CD4-positive, alpha-beta memory T cell (primary cell): ENCODE data around the gene RAP2A. TPM values are rescaled to one million over a fixed set of nuclear protein-coding genes. Genes with fewer than 3 reads are reported as not detected.

ENCODE experiments used
- CTCF ChIA-PET: fragments of 350-600 bp; sonication (Branson Sonifier 250); formaldehyde crosslinking; loops from one replicate; lab custom pipeline; 2021; ENCODE audit warnings: inconsistent platforms; ENCODE audit not compliant: partially characterized antibody; lab: Charles Lee
- POLR2A ChIA-PET: fragments of 350-600 bp; sonication (Branson Sonifier 250); formaldehyde crosslinking; loops from one replicate; lab custom pipeline; 2021; ENCODE audit not compliant: partially characterized antibody; lab: Charles Lee
- DNase-seq, 5 donors: peaks; one replicate each; pipeline versions ENCODE4 v3.0.0 to v3.0.0-alpha.2; 2020 to 2022; ENCODE audit warnings: mixed read lengths in 1 of 5
- H3K27ac ChIP-seq: one replicate; pipeline ENCODE4 v1.7.0; 2013; ENCODE audit warnings: low read depth, low read length
- H3K27me3 ChIP-seq: 2 replicates; pipeline ENCODE4 v1.7.0; 2013; ENCODE audit warnings: mild to moderate bottlenecking, low read length, moderate library complexity; ENCODE audit not compliant: insufficient read depth
- H3K36me3 ChIP-seq: 2 replicates; pipeline ENCODE4 v1.7.0; 2013; ENCODE audit warnings: mild to moderate bottlenecking, low read length, moderate library complexity; ENCODE audit not compliant: insufficient read depth
- H3K4me1 ChIP-seq: 2 replicates; pipeline ENCODE4 v1.7.0; 2013; ENCODE audit warnings: mild to moderate bottlenecking, low read length, moderate library complexity; ENCODE audit not compliant: insufficient read depth
- H3K4me3 ChIP-seq, 2 donors: one replicate each; pipeline ENCODE4 v1.7.0; 2013; ENCODE audit warnings: low read length in 2 of 2, mild to moderate bottlenecking in 1 of 2
- H3K9me3 ChIP-seq, 2 donors: one replicate each; pipeline ENCODE4 v1.7.0; 2013; ENCODE audit warnings: low read length in 2 of 2, control low read depth in 1 of 2; ENCODE audit not compliant: control insufficient read depth in 1 of 2
- H3K27ac Mint-ChIP-seq, 7 donors: one replicate each; pipeline ENCODE4 v1.8.0; 2020 to 2021; ENCODE audit warnings: mixed read lengths in 7 of 7, mild to moderate bottlenecking in 6 of 7, inconsistent platforms in 3 of 7, moderate library complexity in 3 of 7
- H3K27me3 Mint-ChIP-seq, 2 donors: one replicate each; pipeline ENCODE4 v1.8.0; 2020 to 2021; ENCODE audit warnings: mixed read lengths in 2 of 2
- H3K36me3 Mint-ChIP-seq, 2 donors: one replicate each; pipeline ENCODE4 v1.8.0; 2020 to 2021; ENCODE audit warnings: mixed read lengths in 2 of 2, inconsistent platforms in 1 of 2, mild to moderate bottlenecking in 1 of 2
- H3K4me1 Mint-ChIP-seq, 4 donors: one replicate each; pipeline ENCODE4 v1.8.0; 2020 to 2021; ENCODE audit warnings: mixed read lengths in 4 of 4, mild to moderate bottlenecking in 1 of 4
- H3K4me3 Mint-ChIP-seq, 8 donors: one replicate each; pipeline ENCODE4 v1.8.0; 2020 to 2021; ENCODE audit warnings: mixed read lengths in 8 of 8, mild to moderate bottlenecking in 7 of 8, moderate library complexity in 6 of 8, inconsistent platforms in 3 of 8
- H3K9me3 Mint-ChIP-seq, 8 donors: one replicate each; pipeline ENCODE4 v1.8.0; 2020 to 2021; ENCODE audit warnings: mixed read lengths in 8 of 8, mild to moderate bottlenecking in 5 of 8, inconsistent platforms in 3 of 8, moderate library complexity in 1 of 8
- intact Hi-C: fragments of 100-400 bp; cut with micrococcal nuclease; formaldehyde crosslinking; loops from one replicate; pipeline ENCODE4 v1.15.1; 2023
- polyA plus RNA-seq, 2 donors: library from polyadenylated mRNA; unstranded; fragments of 300-500 nt; fragmentation: Illumina TruSeq; gene quantifications; one replicate each; pipeline ENCODE4 v1.2.3, GENCODE V29; 2021
- total RNA-seq, 2 experiments: library from RNA; stranded (reverse); gene quantifications; one replicate each; pipeline ENCODE4 v1.2.3, GENCODE V29; 2021

RAP2A gene
- total and polyA plus RNA-seq, 4 experiments from 2014 or later, result 1.7 to 24.0 (median 12.7) TPM

GRCh38 chr13:97475011-97475410 lies 41.0 kb downstream of the RAP2A start:
- H3K9me3 Mint-ChIP-seq, result peaks cover 0 to 6% (median 0%) of the 10 kb centered on the region in 8 donors
- Histone ChIP-seq H3K36me3 (no peaks in the 10 kb centered on the region), H3K27ac (no peak overlapping the region), H3K27me3 (no peaks in the 10 kb centered on the region), H3K4me1 (no peaks in the 10 kb centered on the region), H3K9me3 (no peaks in the 10 kb centered on the region), H3K4me3 (no peak overlapping the region)
- DNase-seq, result no peak
- H3K4me3 Mint-ChIP-seq, result no peak overlapping the region
- H3K27ac Mint-ChIP-seq, result no peak overlapping the region
- ChIA-PET POLR2A (no interaction called here), CTCF (interaction anchor here (1.2 kb wide), 1 partner anchor 9 kb away, joined by 3 read pairs; no protein-coding TSS in a partner anchor)
- H3K4me1 Mint-ChIP-seq, result no peaks in the 10 kb centered on the region
- peaks cover 0 to 6% of the 10 kb centered on the region in 2 donors for H3K27me3 Mint-ChIP-seq
- intact Hi-C loops, result no loop called here
- no peaks in the 10 kb centered on the region for H3K36me3 Mint-ChIP-seq

- no peak overlapping the region for H3K27ac Mint-ChIP-seq
- H3K36me3 Mint-ChIP-seq, result no peaks in the 10 kb centered on the region
- no peak overlapping the region for H3K27ac ChIP-seq
- ChIA-PET CTCF (no interaction called here), POLR2A (no interaction called here)
- H3K36me3 ChIP-seq, result no peaks in the 10 kb centered on the region
- peaks cover 0 to 6% of the 10 kb centered on the region in 2 donors for H3K27me3 Mint-ChIP-seq
- H3K4me1 ChIP-seq, result no peaks in the 10 kb centered on the region
- H3K9me3 ChIP-seq, result no peaks in the 10 kb centered on the region
- no peak overlapping the region for H3K4me3 Mint-ChIP-seq
- no peak overlapping the region for H3K4me3 ChIP-seq
- no peak for DNase-seq
- no peaks in the 10 kb centered on the region for H3K4me1 Mint-ChIP-seq
- H3K27me3 ChIP-seq, result no peaks in the 10 kb centered on the region
- intact Hi-C loops, result no loop called here
- H3K9me3 Mint-ChIP-seq, result peaks cover 0 to 6% (median 0%) of the 10 kb centered on the region in 8 donors
These were observed 43.9 kb downstream of the RAP2A start for GRCh38 chr13:97477844-97478243.

DNA sequence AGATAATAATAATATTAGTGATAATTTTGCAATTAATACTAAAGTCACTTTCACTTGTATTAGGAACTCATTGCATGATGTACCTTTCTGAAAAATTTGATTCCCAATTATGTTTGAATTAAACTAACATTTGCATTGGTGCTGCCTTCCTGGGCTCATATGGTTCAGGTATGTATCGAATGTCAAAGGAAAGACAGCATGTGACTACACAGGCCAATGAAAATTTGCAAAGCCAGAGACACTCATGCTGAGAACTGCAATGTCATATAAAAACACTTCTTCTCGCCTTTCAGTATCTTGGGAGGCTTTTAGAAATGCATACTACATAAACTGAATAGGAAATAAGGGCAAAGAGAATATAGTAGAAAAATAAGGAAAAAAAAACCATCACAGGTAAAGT lies 44.3 kb downstream of the RAP2A start:
- no peak for DNase-seq
- no peak overlapping the region for H3K4me3 ChIP-seq
- Mint-ChIP-seq H3K27me3 (peaks cover 0 to 6% of the 10 kb centered on the region in 2 donors), H3K4me1 (no peaks in the 10 kb centered on the region), H3K27ac (no peak overlapping the region), H3K4me3 (no peak overlapping the region), H3K9me3 (peaks cover 0 to 6% (median 0%) of the 10 kb centered on the region in 8 donors), H3K36me3 (no peaks in the 10 kb centered on the region)
- POLR2A ChIA-PET, result no interaction called here
- CTCF ChIA-PET, result no interaction called here
- intact Hi-C loops, result no loop called here
- H3K9me3 ChIP-seq, result no peaks in the 10 kb centered on the region
- no peaks in the 10 kb centered on the region for H3K4me1 ChIP-seq
- H3K27ac ChIP-seq, result no peak overlapping the region
- H3K27me3 ChIP-seq, result no peaks in the 10 kb centered on the region
- H3K36me3 ChIP-seq, result no peaks in the 10 kb centered on the region

DNA sequence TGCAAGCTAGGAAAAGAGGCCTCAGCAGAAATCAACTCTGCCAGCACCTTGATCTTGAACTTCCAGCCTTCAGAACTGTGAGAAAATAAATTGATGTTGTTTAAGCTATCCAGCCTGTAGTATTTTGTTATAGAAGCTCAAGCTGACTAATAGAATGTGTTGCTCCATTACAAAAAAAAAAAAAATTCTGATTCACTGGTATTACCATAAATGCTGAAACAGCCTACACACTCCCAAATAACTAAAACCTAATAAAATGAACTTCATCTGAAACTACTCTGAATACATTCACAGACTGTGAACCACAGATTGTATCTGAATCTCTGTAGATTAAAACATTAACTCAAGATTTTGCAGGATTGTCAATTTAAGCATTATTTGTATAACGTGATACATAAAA lies 49.5 kb downstream of the RAP2A start:
- intact Hi-C loops, result no loop called here
- H3K9me3 ChIP-seq, result no peaks in the 10 kb centered on the region
- no peaks in the 10 kb centered on the region for H3K4me1 ChIP-seq
- Mint-ChIP-seq H3K27me3 (no peaks in the 10 kb centered on the region), H3K9me3 (peaks cover 0 to 2% (median 0%) of the 10 kb centered on the region in 8 donors), H3K4me1 (no peaks in the 10 kb centered on the region), H3K27ac (no peak overlapping the region), H3K36me3 (no peaks in the 10 kb centered on the region), H3K4me3 (no peak overlapping the region)
- no peak overlapping the region for H3K4me3 ChIP-seq
- no peak overlapping the region for H3K27ac ChIP-seq
- no peak for DNase-seq
- H3K27me3 ChIP-seq, result no peaks in the 10 kb centered on the region
- ChIA-PET POLR2A (no interaction called here), CTCF (no interaction called here)
- H3K36me3 ChIP-seq, result no peaks in the 10 kb centered on the region

GRCh38 chr13:97484301-97484700 lies 50.3 kb downstream of the RAP2A start:
- Mint-ChIP-seq H3K9me3 (peaks cover 0 to 2% (median 0%) of the 10 kb centered on the region in 8 donors), H3K27ac (no peak overlapping the region), H3K4me1 (no peaks in the 10 kb centered on the region), H3K36me3 (no peaks in the 10 kb centered on the region), H3K27me3 (no peaks in the 10 kb centered on the region), H3K4me3 (no peak overlapping the region)
- Histone ChIP-seq H3K4me3 (no peak overlapping the region), H3K36me3 (no peaks in the 10 kb centered on the region), H3K9me3 (no peaks in the 10 kb centered on the region), H3K4me1 (no peaks in the 10 kb centered on the region), H3K27ac (no peak overlapping the region), H3K27me3 (no peaks in the 10 kb centered on the region)
- intact Hi-C loops, result no loop called here
- no peak for DNase-seq
- ChIA-PET POLR2A (no interaction called here), CTCF (interaction anchor here (1.1 kb wide), 1 partner anchor 9 kb away, joined by 3 read pairs; no protein-coding TSS in a partner anchor)

DNA sequence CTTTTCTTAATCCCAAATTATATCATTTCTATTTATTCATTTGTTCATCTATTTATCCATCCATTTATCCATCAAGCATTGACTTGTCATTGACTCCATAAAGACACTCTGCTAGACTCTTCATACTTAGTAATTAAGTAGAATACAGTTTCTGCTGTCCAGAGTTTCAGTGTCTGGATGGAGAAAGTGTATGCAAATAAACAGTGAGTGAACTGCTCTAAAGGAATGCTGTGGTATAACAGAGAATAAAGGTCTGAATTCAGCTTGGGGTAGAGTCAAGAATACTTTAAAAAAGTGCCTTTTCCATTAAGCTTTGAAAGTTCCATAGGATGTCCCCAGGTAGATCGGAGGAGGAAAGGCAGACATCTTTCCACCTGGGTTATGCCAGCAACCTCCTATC lies 51.4 kb downstream of the RAP2A start:
- peaks cover 0 to 2% (median under 1%) of the 10 kb centered on the region in 8 donors for H3K9me3 Mint-ChIP-seq
- H3K27me3 ChIP-seq, result no peaks in the 10 kb centered on the region

GRCh38 chr13:97490702-97491307 lies 56.8 kb downstream of the RAP2A start:
- Histone ChIP-seq H3K4me3 (no peak overlapping the region), H3K4me1 (no peaks in the 10 kb centered on the region), H3K27ac (no peak overlapping the region), H3K27me3 (no peaks in the 10 kb centered on the region), H3K36me3 (no peaks in the 10 kb centered on the region), H3K9me3 (no peaks in the 10 kb centered on the region)
- H3K36me3 Mint-ChIP-seq, result no peaks in the 10 kb centered on the region
- intact Hi-C loops, result no loop called here
- CTCF ChIA-PET, result no interaction called here
- no peaks in the 10 kb centered on the region for H3K4me1 Mint-ChIP-seq
- POLR2A ChIA-PET, result no interaction called here
- no peak overlapping the region for H3K4me3 Mint-ChIP-seq
- DNase-seq, result no peak
- no peak overlapping the region for H3K27ac Mint-ChIP-seq
- H3K9me3 Mint-ChIP-seq, result peaks cover 0 to 17% (median 11%) of the 10 kb centered on the region in 8 donors
- peaks cover 3 to 6% of the 10 kb centered on the region in 2 donors for H3K27me3 Mint-ChIP-seq

More for the DNA sequence above, 51.4 kb downstream of the RAP2A start:
- no peak for DNase-seq
- no peaks in the 10 kb centered on the region for H3K27me3 Mint-ChIP-seq
- no peak overlapping the region for H3K27ac ChIP-seq
- H3K4me1 ChIP-seq, result no peaks in the 10 kb centered on the region
- ChIA-PET CTCF (no interaction called here), POLR2A (no interaction called here)
- no peaks in the 10 kb centered on the region for H3K9me3 ChIP-seq
- H3K4me3 ChIP-seq, result no peak overlapping the region
- H3K27ac Mint-ChIP-seq, result no peak overlapping the region
- no peaks in the 10 kb centered on the region for H3K4me1 Mint-ChIP-seq
- H3K36me3 ChIP-seq, result no peaks in the 10 kb centered on the region
- no peaks in the 10 kb centered on the region for H3K36me3 Mint-ChIP-seq
- no peak overlapping the region for H3K4me3 Mint-ChIP-seq
- intact Hi-C loops, result no loop called here
